Mesodermal cell (in vitro differentiated cells): ENCODE results near the gene HTR4.

Experiments
- H3K27ac ChIP-seq: 2 replicates; pipeline ENCODE4 v1.7.0; 2013; ENCODE audit warnings: mild to moderate bottlenecking, low read depth, low read length, moderate library complexity; ENCODE audit not compliant: severe bottlenecking
- H3K36me3 ChIP-seq: 2 replicates; pipeline ENCODE4 v1.7.1; 2013; ENCODE audit warnings: mild to moderate bottlenecking, low read length, moderate library complexity; ENCODE audit not compliant: control insufficient read depth, insufficient read depth
- H3K4me1 ChIP-seq: one replicate; pipeline ENCODE4 v1.7.1; 2013; ENCODE audit warnings: mild to moderate bottlenecking, low read length; ENCODE audit not compliant: insufficient read depth, control insufficient read depth, poor library complexity, severe bottlenecking
- H3K4me3 ChIP-seq: 2 replicates; pipeline ENCODE4 v1.7.0; 2013; ENCODE audit warnings: low read length, control low read depth, mild to moderate bottlenecking; ENCODE audit not compliant: insufficient read depth, poor library complexity, severe bottlenecking; ENCODE audit errors: extremely low read depth
- H3K9me3 ChIP-seq: 2 replicates; pipeline ENCODE4 v1.7.1; 2013; ENCODE audit warnings: mild to moderate bottlenecking, low read length, moderate library complexity; ENCODE audit not compliant: control insufficient read depth
- WGBS, 2 experiments: methylation state at CpG; one replicate each; pipeline ENCODE4 v1.1.5; 2013; ENCODE audit warnings: missing lambda C conversion rate in 2 of 2; ENCODE audit not compliant: insufficient coverage in 2 of 2; 5-methylcytosine and 5-hydroxymethylcytosine counted together

HTR4 gene

DNA sequence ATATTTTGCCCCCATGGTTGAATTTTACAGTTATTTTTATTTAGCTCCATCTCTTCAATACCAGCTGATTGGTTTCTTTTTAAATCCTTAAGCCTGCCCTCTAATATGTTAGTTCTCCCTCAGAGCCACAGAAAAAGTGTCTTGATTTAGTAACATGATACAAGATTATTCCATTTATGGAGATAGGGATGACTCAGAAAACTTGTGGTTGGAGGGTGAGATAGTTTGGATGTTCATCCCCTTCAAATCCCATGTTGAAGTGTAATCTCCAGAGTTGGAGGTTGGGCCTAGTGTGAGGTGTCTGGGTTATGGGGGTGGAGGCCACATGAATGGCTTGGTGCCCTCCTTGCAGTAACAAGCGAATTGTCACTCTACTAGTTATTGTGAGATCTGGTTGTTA, 154.9 kb downstream of the HTR4 start:
- H3K27ac ChIP-seq: no peak overlapping the region
- no peaks in the 10 kb centered on the region for H3K4me1 ChIP-seq
- H3K36me3 ChIP-seq: no peaks in the 10 kb centered on the region
- no peak overlapping the region for H3K4me3 ChIP-seq
- no CpG with 5 or more reads among the region's 1 CpG for WGBS, 2 experiments
- no peaks in the 10 kb centered on the region for H3K9me3 ChIP-seq

DNA sequence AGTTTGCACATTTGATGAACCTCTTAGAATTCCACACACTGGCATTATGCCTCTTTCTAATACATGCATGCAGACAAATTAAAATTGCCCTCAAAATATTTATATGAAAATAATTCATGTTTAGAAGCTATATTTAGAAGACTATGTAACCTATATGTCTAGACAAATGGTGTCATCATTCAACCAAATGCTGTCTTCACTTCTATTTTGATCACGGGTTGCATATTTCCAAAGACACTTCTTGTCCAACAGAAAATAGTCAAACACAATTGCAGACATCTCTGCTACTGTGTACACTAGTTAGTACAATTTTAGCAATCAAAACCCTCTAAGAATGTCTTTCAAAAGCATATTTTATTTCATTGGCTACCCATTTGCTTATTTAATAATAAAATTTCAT, 156.6 kb downstream of the HTR4 start:
- 60 to 100% methylated on average over 1 of the region's 1 CpG for WGBS, 2 experiments
- Histone ChIP-seq H3K4me3 (no peak overlapping the region), H3K9me3 (no peaks in the 10 kb centered on the region), H3K36me3 (no peaks in the 10 kb centered on the region), H3K4me1 (no peaks in the 10 kb centered on the region), H3K27ac (no peak overlapping the region)

DNA sequence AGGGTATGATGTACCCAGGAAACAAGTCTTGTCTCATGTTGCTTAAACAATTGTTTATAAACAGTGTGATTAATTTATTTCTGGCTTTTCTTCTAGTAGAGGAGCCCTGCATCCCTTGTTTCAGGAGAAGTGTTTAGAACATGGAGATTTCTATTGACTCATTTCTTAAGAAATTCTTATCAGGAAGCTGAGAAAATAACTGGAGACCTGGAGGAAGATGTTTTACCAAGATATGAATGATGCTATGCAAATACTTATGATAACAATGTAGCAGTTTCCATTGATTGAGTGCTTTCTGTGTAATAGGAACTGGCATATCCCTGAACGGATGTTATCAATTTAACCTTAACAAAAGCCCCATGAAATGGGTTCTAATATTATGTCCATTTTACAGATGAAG, 162.0 kb downstream of the HTR4 start:
- H3K27ac ChIP-seq: no peak overlapping the region
- no peaks in the 10 kb centered on the region for H3K36me3 ChIP-seq
- no peaks in the 10 kb centered on the region for H3K9me3 ChIP-seq
- WGBS, 2 experiments: no CpG with 5 or more reads among the region's 1 CpG
- H3K4me1 ChIP-seq: no peaks in the 10 kb centered on the region
- H3K4me3 ChIP-seq: no peak overlapping the region

DNA sequence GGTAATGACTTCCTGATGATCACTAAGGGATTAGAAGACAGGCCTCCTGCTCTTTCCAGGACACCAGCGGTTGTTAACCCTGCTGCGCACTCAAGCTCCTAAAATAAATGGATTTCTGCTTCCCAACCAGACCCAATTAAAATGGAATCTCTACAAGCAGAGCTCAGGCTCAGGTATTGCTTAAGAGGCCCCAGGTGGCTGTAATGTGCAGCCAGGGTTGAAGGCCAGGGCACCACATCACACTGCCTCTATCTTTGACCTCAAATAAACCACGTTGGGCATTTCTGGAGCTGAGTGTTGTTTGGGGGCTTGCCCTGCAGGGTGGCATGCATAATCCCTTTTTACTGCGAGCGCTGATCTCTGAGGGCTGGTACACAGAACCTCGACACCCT, 162.5 kb downstream of the HTR4 start:
- no peak overlapping the region for H3K4me3 ChIP-seq
- H3K4me1 ChIP-seq: no peaks in the 10 kb centered on the region
- WGBS, 2 experiments: 86 to 89% methylated on average over 5 to 6 of the region's 6 CpGs

DNA sequence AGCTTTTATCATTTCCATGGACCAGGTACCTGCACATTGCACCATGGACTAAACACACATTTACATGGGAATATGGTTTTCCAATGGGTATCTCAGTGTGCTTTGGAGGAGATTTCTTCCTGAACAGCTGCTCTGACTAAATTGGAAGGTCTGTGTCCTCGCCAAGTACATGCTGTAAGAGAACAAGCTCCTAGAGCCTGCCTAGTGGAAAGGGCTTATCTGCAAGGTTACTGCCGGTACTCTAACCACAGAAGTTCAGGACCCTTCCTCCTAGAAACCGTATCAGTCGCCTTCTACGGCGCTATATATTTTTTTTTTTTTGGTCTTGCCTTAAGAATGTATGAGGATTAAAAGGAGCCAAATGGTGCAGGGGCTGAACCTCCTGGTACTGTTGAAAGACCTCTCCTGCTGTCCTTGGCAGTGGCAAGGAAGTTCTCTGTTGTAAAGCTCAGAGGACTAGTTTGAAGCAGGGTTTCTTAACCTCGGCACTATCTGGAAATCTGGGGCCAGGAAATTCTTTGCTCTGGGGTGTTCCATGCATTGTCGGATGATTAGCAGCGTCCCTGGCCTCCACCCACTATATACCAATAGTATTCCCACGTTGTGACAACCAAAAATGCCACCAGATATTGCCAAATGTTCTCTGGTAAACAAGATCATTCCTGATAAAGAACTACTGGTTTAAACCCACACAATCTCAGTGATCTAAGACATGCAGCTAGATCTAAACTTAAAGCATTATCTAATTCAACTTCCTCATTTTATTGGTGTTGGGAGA, 163.1 kb downstream of the HTR4 start:
- H3K4me3 ChIP-seq: no peak overlapping the region
- H3K4me1 ChIP-seq: no peaks in the 10 kb centered on the region

More for the DNA sequence above, 162.5 kb downstream of the HTR4 start:
- H3K9me3 ChIP-seq: no peaks in the 10 kb centered on the region
- H3K36me3 ChIP-seq: no peaks in the 10 kb centered on the region
- no peak overlapping the region for H3K27ac ChIP-seq

DNA sequence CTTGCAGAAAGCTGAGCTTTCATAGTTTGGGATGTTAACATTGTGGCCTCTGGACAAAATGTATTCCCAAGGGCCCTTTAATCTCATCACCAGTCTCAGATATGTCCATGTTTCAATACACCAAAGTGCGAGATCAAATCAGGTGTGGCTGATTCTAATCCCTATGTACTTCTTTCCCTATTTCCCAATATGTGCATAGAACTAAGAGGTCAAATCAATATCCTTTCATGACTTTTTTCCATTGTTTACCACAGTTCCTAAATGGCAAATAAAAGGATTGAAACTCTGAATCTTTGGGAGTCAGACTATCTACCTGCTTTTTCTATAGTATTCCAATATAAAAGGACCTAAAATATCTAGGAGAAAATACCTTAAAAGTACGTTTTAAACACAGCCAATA, 165.6 kb downstream of the HTR4 start:
- WGBS, 2 experiments: 100% methylated on average over 1 of the region's 2 CpGs
- Histone ChIP-seq H3K9me3 (no peaks in the 10 kb centered on the region), H3K4me3 (no peak overlapping the region), H3K36me3 (no peaks in the 10 kb centered on the region), H3K27ac (no peak overlapping the region), H3K4me1 (no peaks in the 10 kb centered on the region)

More for the DNA sequence above, 163.1 kb downstream of the HTR4 start:
- WGBS, 2 experiments: 92 to 94% methylated on average over 8 of the region's 10 CpGs
- Histone ChIP-seq H3K36me3 (no peaks in the 10 kb centered on the region), H3K9me3 (no peaks in the 10 kb centered on the region), H3K27ac (no peak overlapping the region)

DNA sequence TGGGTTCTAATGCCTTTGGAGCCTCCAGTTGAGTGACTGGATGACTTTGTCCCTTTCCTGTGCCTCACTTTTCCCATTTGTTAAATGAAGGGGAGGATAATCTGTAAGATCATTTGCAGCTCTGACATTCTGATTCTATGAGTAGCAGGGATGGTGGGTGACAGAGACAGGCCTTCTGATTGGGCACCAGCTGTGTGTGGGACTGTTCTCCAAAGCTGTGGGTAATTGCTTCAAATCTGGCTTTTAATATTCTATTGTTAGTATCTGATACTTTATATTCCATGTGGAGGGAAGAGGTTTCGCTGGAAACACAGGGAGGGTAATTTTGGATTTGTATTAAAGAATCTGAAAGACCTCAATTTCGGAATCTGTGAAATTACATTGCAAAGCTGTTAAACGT, 167.9 kb downstream of the HTR4 start:
- Histone ChIP-seq H3K4me1 (no peaks in the 10 kb centered on the region), H3K4me3 (no peak overlapping the region), H3K9me3 (no peaks in the 10 kb centered on the region), H3K27ac (no peak overlapping the region), H3K36me3 (no peaks in the 10 kb centered on the region)
- 95% methylated on average over 3 of the region's 3 CpGs; no CpG with 5 or more reads in 1 of the 2 experiments for WGBS, 2 experiments

DNA sequence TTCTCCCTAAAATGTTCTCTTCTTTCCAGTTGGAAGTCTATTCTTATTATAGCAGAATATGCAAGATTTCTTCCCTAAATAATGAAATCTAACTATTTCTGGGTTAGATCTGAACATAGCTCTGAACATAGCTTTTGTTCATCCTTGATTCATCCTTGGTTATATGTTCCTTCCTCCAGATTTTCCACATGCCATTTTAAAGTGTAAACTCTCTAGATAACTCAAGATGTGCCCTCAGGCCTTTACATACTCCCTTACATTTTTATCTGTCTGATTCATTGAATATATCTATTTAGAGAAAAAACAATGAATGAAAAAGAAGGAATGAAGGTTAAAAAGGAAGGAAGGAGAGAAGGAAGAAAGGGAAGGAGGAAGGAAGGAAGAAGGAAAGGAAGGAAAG, 169.7 kb downstream of the HTR4 start:
- no peaks in the 10 kb centered on the region for H3K36me3 ChIP-seq
- H3K27ac ChIP-seq: no peak overlapping the region
- H3K9me3 ChIP-seq: no peaks in the 10 kb centered on the region
- H3K4me1 ChIP-seq: no peaks in the 10 kb centered on the region
- H3K4me3 ChIP-seq: no peak overlapping the region

DNA sequence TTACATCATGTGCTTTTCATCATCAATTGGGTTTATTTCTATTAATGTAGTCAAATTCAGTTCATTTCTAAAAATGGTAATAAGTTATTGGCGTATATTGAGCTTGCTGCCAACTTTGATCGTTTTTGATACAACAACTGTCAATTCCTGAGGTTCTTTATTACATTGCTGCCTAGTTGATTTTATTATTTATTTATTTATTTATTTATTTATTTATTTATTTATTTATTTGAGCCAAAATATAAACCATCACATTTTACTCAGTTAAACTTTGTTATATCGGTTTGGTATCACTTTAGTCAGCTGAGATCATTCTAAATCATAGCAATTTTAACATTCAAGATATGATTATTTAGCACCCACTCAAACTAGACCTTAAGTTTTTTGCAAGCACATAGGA, 170.6 kb downstream of the HTR4 start:
- Histone ChIP-seq H3K4me1 (no peaks in the 10 kb centered on the region), H3K27ac (no peak overlapping the region), H3K9me3 (no peaks in the 10 kb centered on the region), H3K36me3 (no peaks in the 10 kb centered on the region), H3K4me3 (no peak overlapping the region)
- WGBS, 2 experiments: no CpG with 5 or more reads among the region's 3 CpGs

DNA sequence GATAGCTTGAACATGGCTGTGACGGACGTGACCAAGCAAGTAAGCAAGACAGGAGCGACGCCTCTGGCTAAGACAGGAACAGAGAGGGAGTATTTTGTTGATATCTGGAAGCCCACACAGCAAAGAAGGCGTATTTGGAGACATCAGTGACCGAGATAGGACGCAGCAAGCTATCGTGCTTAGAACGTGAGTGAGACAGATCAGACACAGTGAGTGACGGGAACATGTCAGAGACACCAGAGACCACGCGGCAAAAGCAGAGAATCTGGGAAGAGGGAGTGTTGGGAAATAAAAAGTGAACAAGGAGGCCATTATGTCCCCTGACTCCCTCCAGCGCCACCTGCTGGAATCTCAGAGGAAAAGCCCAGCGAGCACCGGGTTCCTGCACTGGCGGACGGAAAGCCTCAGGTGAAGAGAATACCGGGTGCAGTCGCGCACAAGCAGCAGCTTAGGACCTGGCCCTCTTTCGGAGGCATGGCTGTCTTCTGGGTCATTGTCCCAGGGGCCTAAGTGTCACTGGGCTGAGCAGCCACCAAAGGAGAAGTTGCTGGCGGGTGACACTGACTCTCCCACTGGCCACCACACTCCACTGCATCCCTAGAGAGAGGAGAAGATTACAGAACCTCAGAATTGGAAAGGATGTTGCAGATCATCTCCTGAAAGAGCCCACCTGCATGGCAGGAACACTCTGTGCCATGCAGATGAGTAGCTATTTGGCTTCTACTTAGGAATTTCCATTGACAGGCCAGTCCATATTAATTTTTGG, 171.4 kb downstream of the HTR4 start:
- no peak overlapping the region for H3K27ac ChIP-seq
- WGBS, 2 experiments: 62 to 69% methylated on average over 20 to 21 of the region's 22 CpGs

DNA sequence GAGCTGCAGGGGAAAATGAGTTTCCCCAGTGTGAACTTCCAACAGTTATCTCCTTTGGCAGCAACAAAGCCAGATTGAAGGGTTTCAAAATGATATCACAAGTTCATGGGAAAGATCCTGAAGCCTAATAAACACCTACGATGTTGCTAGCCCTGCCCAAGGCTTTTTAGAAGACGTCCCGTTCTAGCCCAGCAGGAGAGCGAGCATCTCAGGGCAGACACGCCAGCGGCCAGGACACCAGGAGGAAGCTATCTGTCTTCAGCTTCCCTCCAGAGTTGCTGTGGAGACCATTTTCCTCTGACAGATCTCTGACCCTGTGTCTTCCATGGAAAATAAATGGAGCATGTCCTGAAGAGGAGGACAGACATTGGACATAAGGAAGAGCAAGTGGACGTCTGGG, 172.1 kb downstream of the HTR4 start:
- Histone ChIP-seq H3K27ac (no peak overlapping the region), H3K4me1 (no peaks in the 10 kb centered on the region), H3K4me3 (no peak overlapping the region), H3K9me3 (no peaks in the 10 kb centered on the region), H3K36me3 (no peaks in the 10 kb centered on the region)
- 76 to 80% methylated on average over 7 of the region's 7 CpGs for WGBS, 2 experiments

More for the DNA sequence above, 171.4 kb downstream of the HTR4 start:
- H3K4me3 ChIP-seq: no peak overlapping the region
- H3K36me3 ChIP-seq: no peaks in the 10 kb centered on the region
- no peaks in the 10 kb centered on the region for H3K4me1 ChIP-seq
- no peaks in the 10 kb centered on the region for H3K9me3 ChIP-seq
